Caki2 (cell line): Measurements from ENCODE around the gene HELZ2. TPM values are rescaled to one million over a fixed set of nuclear protein-coding genes. Genes with fewer than 3 reads are reported as not detected.
"Not testable (repeated sequence)": the region's sequence is repeated elsewhere in the genome, so short reads cannot be mapped to it uniquely, and the experiment has no call there.

Experiments
- DNase-seq: peaks from one replicate; pipeline ENCODE4 v3.0.0-alpha.2; 2015; ENCODE audit warnings: low read depth
- in situ Hi-C: cut with HindIII; loops from 2 replicates; pipeline ENCODE4 v1.10.0; 2016; ENCODE audit warnings: low sequenced_read_pairs, low pct_unique_long_range_greater_than_20kb, mixed read lengths
- total RNA-seq: library from RNA; depleted of rRNA; stranded (reverse); fragments of >200 nt; shearing (Covaris generic); gene quantifications from 2 replicates; pipeline ENCODE4 v1.2.3, GENCODE V29; 2014; ENCODE audit warnings: low replicate concordance

Gene HELZ2
- total RNA-seq, 1 experiment from 2014 or later = 26.3 TPM

- no peak for DNase-seq
- in situ Hi-C loops = no loop called here
These were observed 13.7 kb downstream of the HELZ2 start for GRCh38 chr20:63560333-63560805.

- DNase-seq, in situ Hi-C loops: not testable (repeated sequence)
These were observed 14.3 kb downstream of the HELZ2 start for GRCh38 chr20:63559485-63560332.

GRCh38 chr20:63558804-63559484 lies 15.1 kb downstream of the HELZ2 start:
- in situ Hi-C loops = no loop called here
- no peak for DNase-seq

- DNase-seq = no peak
- in situ Hi-C loops = no loop called here
These were observed 16.6 kb downstream of the HELZ2 start for GRCh38 chr20:63557481-63557891.

- in situ Hi-C loops = no loop called here
- no peak for DNase-seq
These were observed 17.1 kb downstream of the HELZ2 start for GRCh38 chr20:63556873-63557478.

- no peak for DNase-seq
These were observed 18.2 kb downstream of the HELZ2 start for GRCh38 chr20:63555661-63556381.

GRCh38 chr20:63554361-63555278 lies 19.4 kb downstream of the HELZ2 start:
- in situ Hi-C loops = no loop called here
- DNase-seq = no peak

More at GRCh38 chr20:63555661-63556381, 18.2 kb downstream of the HELZ2 start:
- in situ Hi-C loops = no loop called here

DNA sequence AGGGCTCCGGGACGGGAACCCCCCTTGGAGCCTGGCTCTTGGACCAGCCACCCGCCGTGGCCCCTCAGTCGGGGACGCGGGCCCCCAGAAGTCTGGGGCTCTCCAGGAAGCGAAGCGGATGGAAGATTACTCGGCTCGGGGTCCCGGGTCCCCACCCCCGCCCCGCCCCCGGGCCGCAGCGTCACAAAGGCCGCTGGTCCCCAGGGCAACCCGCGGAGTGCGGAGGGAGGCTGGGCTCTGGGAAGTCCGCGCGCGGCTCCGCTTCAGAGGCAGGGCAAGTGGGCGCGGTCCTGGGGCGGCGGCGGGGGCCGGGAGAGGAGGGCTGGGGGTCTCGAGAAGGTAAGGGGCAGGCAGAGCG lies 20.1 kb downstream of the HELZ2 start, which contains the start of gene FNDC11:
FNDC11 (plus strand) TSS at position 227 of the 358 bp plus-strand sequence. CDS start 1,505 bp downstream, outside the sequence.
- in situ Hi-C loops = no loop called here
- no peak for DNase-seq

DNA sequence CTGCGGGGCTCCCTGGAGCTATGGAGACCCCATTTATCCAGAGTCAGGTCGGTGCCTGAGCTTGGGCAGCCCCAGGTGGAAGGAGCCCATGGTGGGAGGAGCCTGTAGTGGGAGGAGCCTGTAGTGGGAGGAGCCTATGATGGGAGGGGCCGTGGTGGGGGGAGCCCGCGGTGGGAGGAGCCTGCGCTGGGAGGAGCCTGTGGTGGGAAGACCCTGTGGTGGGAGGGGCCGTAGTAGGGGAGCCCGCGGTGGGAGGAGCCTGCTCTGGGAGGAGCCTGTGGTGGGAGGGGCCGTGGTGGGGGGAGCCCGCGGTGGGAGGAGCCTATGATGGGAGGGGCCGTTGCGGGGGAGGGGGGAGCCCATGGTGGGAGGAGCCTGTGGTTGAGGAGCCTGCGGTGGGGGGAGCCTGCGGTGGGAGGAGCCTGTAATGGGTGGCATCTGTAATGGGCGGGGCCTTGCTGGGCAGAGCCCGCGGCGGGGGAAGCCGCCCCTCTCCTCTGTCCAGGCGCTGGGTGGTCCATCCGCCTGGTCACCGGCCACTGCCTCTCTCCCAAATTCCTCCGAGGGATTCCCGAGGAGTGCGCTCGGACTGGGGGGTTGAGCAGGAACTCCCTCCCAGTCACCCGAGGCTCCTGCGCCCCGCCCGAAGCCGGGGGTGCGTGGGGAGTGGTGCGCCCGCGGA lies 20.6 kb downstream of the HELZ2 start:
- in situ Hi-C loops = no loop called here
- peak; percentile 80 for DNase-seq

DNA sequence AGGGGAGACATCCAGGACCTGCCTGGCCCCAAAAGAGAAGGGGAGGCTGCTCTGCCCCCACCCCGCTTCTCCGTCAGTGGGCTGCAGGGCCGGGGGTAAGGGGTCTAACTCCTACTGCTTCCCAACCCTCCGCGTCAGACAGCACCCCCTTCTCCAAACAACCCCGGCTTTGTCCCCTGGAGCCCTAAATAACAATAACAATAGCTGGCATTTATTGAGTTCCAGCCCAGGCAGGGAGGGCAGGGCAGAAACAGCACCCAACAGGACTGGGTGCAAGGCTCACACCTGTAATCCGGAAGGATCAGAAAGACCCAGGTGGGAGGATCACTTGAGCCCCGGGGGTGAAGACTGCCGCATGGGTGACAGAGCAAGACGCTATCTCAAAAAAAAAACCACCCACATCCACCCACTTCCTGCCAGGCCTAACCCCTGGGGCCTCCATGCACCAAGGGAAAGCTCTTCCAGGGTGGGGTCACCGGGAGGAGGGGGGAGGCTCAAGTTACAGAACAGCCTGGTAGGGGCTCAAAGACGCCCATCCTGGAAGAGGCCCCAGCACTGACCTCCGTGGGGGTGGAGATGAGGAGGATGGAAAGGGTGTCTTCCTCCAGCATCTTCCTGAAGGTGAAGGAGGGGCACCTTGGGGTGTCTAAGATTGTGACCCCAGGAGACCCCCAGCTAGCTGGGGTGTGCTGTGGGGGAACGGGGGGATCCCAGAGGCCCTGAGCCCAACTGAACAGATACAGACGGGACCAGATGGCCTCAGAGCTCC lies 21.4 kb downstream of the HELZ2 start:
- no peak for DNase-seq
- in situ Hi-C loops = no loop called here

DNA sequence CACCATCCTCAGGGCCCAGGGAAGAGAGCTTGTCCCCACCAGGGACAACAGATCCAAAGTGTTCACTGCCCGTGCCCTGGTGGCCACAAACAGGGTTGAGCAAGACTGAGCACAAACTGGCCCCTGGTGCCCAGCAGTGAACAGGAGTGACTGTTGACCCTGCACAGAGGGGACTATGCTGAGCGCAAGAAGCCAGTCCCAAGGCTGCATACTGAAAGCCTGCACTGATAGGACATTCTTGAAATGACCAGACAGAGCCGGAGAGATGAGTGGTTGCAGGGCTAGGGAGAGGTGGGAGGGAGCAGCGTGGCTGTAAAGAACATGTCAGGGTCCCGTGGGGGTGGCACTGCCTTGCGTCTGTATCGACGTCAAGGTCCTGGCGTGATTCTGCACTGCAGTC lies 23.0 kb downstream of the HELZ2 start:
- no peak for DNase-seq
- in situ Hi-C loops = no loop called here

DNA sequence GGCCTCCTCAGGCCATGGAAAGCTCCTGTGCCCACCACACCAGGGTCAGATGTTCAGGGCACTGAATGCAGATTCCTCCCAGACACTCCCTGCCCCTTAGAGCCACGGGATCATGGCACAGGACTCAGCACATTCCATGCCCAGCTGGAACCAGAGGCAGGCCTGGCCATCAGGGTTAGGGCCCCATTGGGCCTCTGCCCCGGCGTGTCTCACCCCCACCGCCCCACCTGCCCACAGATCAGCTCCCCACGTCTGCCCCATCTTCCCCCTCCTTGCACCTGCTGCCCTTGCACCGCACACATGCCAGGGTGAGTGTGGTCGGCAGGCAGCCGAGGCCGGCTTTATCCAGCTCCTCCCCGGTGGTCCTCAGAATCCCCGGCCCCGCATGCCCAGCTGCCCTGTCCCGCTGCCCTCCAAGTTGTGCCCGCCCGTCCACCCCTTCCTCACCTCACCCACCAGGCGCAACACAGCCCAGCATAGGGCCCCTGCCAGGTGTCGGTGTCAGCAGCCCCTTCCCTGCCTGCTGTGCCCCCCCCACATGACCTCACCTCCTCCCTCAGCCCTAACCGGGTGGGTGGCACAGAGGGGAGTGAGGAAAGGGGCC lies 24.3 kb downstream of the HELZ2 start:
- in situ Hi-C loops = no loop called here
- DNase-seq = no peak

GRCh38 chr20:63549019-63549418 lies 25.0 kb downstream of the HELZ2 start:
- in situ Hi-C loops = no loop called here
- DNase-seq = no peak

- in situ Hi-C loops = no loop called here
- DNase-seq = no peak
These were observed 25.5 kb downstream of the HELZ2 start for GRCh38 chr20:63548542-63548941.

GRCh38 chr20:63547725-63548480 lies 26.1 kb downstream of the HELZ2 start, which contains the start of gene SRMS:
SRMS (minus strand) TSS chr20:63547749; CDS start chr20:63547463, 286 bp downstream.
- in situ Hi-C loops = no loop called here
- DNase-seq = no peak
